Measurements from ENCODE around the gene MYO16.

The MYO16 gene

DNA sequence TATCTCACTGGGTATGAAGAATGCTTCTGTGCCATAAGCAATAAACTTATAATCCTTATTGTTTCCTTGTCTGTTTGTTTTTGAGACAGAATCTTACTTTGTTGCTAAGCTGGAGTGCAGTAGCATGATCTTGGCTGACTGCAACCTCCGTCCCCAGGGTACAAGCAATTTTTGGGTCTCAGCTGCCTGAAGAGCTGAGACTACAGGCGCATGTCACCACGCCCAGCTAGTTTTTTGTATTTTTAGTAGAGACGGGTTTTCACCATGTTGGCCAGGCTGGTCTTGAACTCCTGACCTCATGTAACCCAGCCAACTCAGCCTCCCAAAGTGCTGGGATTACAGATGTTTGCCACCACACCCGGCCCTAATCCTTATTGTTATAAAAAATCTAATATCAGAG lies 112.5 kb downstream of the MYO16 start:
- Histone ChIP-seq H3K36me3 (ENCODE audit: low read depth) (no peaks in the 10 kb centered on the region), H3K9me3 (ENCODE audit: severe bottlenecking) (no peaks in the 10 kb centered on the region), H3K27me3 (ENCODE audit: insufficient read depth, poor library complexity, severe bottlenecking) (peaks cover 2% of the 10 kb centered on the region), H3K4me3 (ENCODE audit: severe bottlenecking) (no peak overlapping the region), H3K4me1 (ENCODE audit: insufficient read depth, poor library complexity, severe bottlenecking) (peaks cover 4% of the 10 kb centered on the region), H3K27ac (ENCODE audit: poor library complexity, severe bottlenecking) (no peak overlapping the region)
- TF ChIP-seq, protein P1, sequence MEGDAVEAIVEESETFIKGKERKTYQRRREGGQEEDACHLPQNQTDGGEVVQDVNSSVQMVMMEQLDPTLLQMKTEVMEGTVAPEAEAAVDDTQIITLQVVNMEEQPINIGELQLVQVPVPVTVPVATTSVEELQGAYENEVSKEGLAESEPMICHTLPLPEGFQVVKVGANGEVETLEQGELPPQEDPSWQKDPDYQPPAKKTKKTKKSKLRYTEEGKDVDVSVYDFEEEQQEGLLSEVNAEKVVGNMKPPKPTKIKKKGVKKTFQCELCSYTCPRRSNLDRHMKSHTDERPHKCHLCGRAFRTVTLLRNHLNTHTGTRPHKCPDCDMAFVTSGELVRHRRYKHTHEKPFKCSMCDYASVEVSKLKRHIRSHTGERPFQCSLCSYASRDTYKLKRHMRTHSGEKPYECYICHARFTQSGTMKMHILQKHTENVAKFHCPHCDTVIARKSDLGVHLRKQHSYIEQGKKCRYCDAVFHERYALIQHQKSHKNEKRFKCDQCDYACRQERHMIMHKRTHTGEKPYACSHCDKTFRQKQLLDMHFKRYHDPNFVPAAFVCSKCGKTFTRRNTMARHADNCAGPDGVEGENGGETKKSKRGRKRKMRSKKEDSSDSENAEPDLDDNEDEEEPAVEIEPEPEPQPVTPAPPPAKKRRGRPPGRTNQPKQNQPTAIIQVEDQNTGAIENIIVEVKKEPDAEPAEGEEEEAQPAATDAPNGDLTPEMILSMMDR (IDR thresholded peaks at IDR 0.05; ENCODE audit: poor library complexity, severe bottlenecking), result no peak
- no peak for ATAC-seq (ENCODE audit: low read depth)
- DNase-seq (ENCODE audit: low spot score), result no peak

DNA sequence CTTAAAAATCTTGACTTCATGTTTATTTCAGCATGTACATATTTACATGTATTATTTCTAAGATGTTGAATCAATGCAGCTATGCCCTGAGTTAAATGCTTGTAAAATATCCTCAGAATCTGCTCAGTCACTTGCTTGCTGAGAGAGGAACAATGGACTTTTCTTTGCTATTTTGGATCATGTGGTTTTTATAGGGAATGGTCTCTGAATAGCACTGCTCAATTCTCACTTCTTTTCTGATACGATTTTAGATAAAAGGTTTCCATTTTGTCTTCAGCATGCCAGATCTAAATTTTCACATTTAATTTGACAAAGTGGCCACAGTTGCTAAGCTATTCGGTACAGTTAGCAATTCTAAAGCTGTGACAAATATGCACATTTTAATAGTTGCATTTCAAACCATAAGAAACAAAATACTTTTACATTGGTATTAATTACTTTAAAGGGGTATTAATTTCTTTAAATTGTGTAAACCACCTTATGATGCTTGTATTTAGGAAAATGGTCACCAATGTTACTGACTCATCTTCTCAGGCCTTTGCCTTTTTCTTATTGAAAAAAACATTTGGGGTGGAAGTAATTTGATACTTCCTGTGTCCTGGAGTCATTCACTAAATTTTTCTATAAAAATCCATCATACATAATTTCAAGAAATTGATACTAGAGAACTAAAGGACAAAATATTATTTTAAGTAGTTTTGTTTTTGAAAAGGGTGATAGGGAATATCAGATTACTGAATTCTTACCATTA lies 113.5 kb downstream of the MYO16 start:
- no peaks in the 10 kb centered on the region for H3K36me3 ChIP-seq (ENCODE audit: low read depth)
- TF ChIP-seq, protein P1 (IDR thresholded peaks at IDR 0.05; ENCODE audit: poor library complexity, severe bottlenecking), result no peak
- H3K4me1 ChIP-seq (ENCODE audit: insufficient read depth, poor library complexity, severe bottlenecking), result peaks cover 4% of the 10 kb centered on the region
- no peak for ATAC-seq (ENCODE audit: low read depth)
- no peak for DNase-seq (ENCODE audit: low spot score)
- H3K27me3 ChIP-seq (ENCODE audit: insufficient read depth, poor library complexity, severe bottlenecking), result peaks cover 7% of the 10 kb centered on the region
- no peak overlapping the region for H3K27ac ChIP-seq (ENCODE audit: poor library complexity, severe bottlenecking)
- no peaks in the 10 kb centered on the region for H3K9me3 ChIP-seq (ENCODE audit: severe bottlenecking)
- H3K4me3 ChIP-seq (ENCODE audit: severe bottlenecking), result no peak overlapping the region

DNA sequence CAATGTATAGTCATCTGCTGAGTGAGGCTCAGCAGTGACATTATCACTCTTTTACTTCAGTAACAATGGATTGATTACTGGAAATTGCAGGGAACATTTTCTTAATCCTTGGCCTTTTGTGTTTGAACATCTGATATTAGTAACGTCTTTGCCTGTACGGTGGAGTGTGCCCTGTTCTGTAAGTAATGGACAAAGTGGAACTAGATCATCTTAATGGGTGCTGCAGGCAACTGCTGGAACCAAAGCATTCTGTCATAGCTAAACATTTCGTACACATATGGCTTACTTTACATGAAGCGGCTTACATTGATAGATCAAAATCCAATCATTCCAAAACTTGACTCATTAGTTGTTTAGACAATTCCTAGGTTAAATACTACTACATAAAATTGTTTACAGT lies 114.1 kb downstream of the MYO16 start:
- TF ChIP-seq, protein P1 (IDR thresholded peaks at IDR 0.05; ENCODE audit: poor library complexity, severe bottlenecking), result no peak
- no peak for DNase-seq (ENCODE audit: low spot score)
- ATAC-seq (ENCODE audit: low read depth), result no peak
- H3K9me3 ChIP-seq (ENCODE audit: severe bottlenecking), result no peaks in the 10 kb centered on the region
- H3K27ac ChIP-seq (ENCODE audit: poor library complexity, severe bottlenecking), result no peak overlapping the region
- H3K4me1 ChIP-seq (ENCODE audit: insufficient read depth, poor library complexity, severe bottlenecking), result peaks cover 4% of the 10 kb centered on the region
- H3K36me3 ChIP-seq (ENCODE audit: low read depth), result no peaks in the 10 kb centered on the region
- no peak overlapping the region for H3K4me3 ChIP-seq (ENCODE audit: severe bottlenecking)
- peaks cover 7% of the 10 kb centered on the region for H3K27me3 ChIP-seq (ENCODE audit: insufficient read depth, poor library complexity, severe bottlenecking)

DNA sequence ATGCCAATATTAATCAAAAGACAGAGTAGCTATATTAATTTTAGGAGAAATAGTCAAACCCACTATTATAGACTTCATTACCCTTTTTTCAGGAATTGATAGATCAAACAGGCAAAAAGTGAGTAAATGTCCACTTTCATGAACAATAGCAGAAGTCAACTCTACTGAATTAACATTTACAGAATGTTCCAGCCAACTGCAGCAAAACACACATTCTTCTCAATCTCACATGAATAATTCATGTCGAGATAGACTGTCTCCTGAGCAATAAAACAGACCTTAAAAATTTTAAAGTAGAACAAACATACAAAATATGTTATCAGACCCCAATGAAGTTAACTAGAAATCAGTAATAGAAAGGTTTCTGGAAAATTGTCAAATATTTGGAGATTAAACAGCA lies 118.4 kb downstream of the MYO16 start:
- ATAC-seq (ENCODE audit: low read depth) (no peak), DNase-seq (ENCODE audit: low spot score) (no peak)
- no peak overlapping the region for H3K27ac ChIP-seq (ENCODE audit: poor library complexity, severe bottlenecking)
- peaks cover 7% of the 10 kb centered on the region for H3K27me3 ChIP-seq (ENCODE audit: insufficient read depth, poor library complexity, severe bottlenecking)
- no peaks in the 10 kb centered on the region for H3K36me3 ChIP-seq (ENCODE audit: low read depth)
- H3K4me3 ChIP-seq (ENCODE audit: severe bottlenecking), result no peak overlapping the region
- TF ChIP-seq, protein P1 (IDR thresholded peaks at IDR 0.05; ENCODE audit: poor library complexity, severe bottlenecking), result no peak
- H3K9me3 ChIP-seq (ENCODE audit: severe bottlenecking), result no peaks in the 10 kb centered on the region
- peaks cover 4% of the 10 kb centered on the region for H3K4me1 ChIP-seq (ENCODE audit: insufficient read depth, poor library complexity, severe bottlenecking)

DNA sequence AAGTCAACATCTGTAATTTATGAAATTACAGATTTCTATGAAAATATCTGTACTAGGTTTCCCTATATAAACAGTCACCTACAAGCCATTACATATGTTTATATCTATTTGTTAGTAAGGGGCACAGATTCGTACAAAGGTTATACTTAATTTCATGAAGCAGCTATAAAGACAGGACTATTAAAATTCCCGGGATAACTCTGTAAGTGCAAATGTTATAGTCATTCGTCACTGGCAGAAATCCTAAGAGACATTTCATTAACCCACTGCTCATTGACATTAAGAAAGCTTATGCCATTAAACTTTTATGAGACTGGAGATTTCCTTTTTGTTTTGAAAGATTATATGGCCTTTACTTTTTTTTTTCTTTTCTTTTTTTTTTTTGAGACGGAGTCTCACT lies 122.9 kb downstream of the MYO16 start:
- Histone ChIP-seq H3K27ac (ENCODE audit: poor library complexity, severe bottlenecking) (no peak overlapping the region), H3K4me1 (ENCODE audit: insufficient read depth, poor library complexity, severe bottlenecking) (no peaks in the 10 kb centered on the region), H3K4me3 (ENCODE audit: severe bottlenecking) (no peak overlapping the region), H3K36me3 (ENCODE audit: low read depth) (no peaks in the 10 kb centered on the region), H3K9me3 (ENCODE audit: severe bottlenecking) (no peaks in the 10 kb centered on the region), H3K27me3 (ENCODE audit: insufficient read depth, poor library complexity, severe bottlenecking) (peaks cover 3% of the 10 kb centered on the region)
- TF ChIP-seq, protein P1 (IDR thresholded peaks at IDR 0.05; ENCODE audit: poor library complexity, severe bottlenecking), result no peak
- ATAC-seq (ENCODE audit: low read depth) (no peak), DNase-seq (ENCODE audit: low spot score) (no peak)
